IMR-90 (cell line): ENCODE data around the gene BCAS1. TPM values are rescaled to one million over a fixed set of nuclear protein-coding genes. Genes with fewer than 3 reads are reported as not detected.

Experiments
- ATAC-seq: fragments of 200-7000 bp; cut with Tn5 transposase; 2 replicates; pipeline ENCODE4 v1.9.1; 2020; ENCODE audit warnings: low read depth, mild to moderate bottlenecking, moderate library complexity
- BruUV-seq: library from RNA; stranded (reverse); fragments of 400-500 nt; replicated peaks from 2 replicates; lab custom pipeline; 2021; lab: Mats Ljungman, UMichigan
- CTCF ChIA-PET: fragments of 300-600 bp; formaldehyde crosslinking; extraction: SDS; loops from one replicate; lab custom pipeline; 2021; ENCODE audit warnings: antibody characterized with exemption; lab: Yijun Ruan, JAX
- POLR2A ChIA-PET: fragments of 300-600 bp; sonication (Branson Sonifier 250); formaldehyde crosslinking; loops from one replicate; lab custom pipeline; 2022; ENCODE audit warnings: antibody characterized with exemption; ENCODE audit not compliant: unreplicated experiment; lab: Charles Lee
- DNase-seq: peaks from one replicate; pipeline ENCODE4 v3.0.0; 2013
- H2AFZ ChIP-seq: replicated peaks from 2 replicates; pipeline ENCODE3; 2013; ENCODE audit warnings: low read length, mild to moderate bottlenecking; ENCODE audit not compliant: poor library complexity
- H2AK5ac ChIP-seq: 2 replicates; pipeline ENCODE4 v1.6.1; 2013; ENCODE audit warnings: low read depth, low read length, inconsistent platforms
- H2AK9ac ChIP-seq: replicated peaks from 2 replicates; pipeline ENCODE3; 2013; ENCODE audit warnings: mild to moderate bottlenecking, low read depth, low read length, moderate library complexity; ENCODE audit not compliant: poor library complexity
- H2BK120ac ChIP-seq: 2 replicates; pipeline ENCODE4 v1.6.1; 2013; ENCODE audit warnings: low read depth, low read length, inconsistent platforms
- H2BK15ac ChIP-seq: 3 replicates; pipeline ENCODE4 v1.6.1; 2013; ENCODE audit warnings: low read depth, low read length, inconsistent platforms
- H2BK20ac ChIP-seq: 2 replicates; pipeline ENCODE4 v1.6.1; 2013; ENCODE audit warnings: low read depth, mild to moderate bottlenecking, inconsistent platforms, low read length, moderate library complexity
- H2BK5ac ChIP-seq: 2 replicates; pipeline ENCODE4 v1.6.1; 2013; ENCODE audit warnings: mild to moderate bottlenecking, low read depth, low read length, inconsistent platforms; ENCODE audit not compliant: poor library complexity, severe bottlenecking
- H3K14ac ChIP-seq: replicated peaks from 2 replicates; pipeline ENCODE4 v1.6.1; 2013; ENCODE audit warnings: low read depth, low read length, inconsistent platforms
- H3K18ac ChIP-seq: 2 replicates; pipeline ENCODE4 v1.6.1; 2013; ENCODE audit warnings: low read depth, low read length, control low read depth
- H3K23ac ChIP-seq: 2 replicates; pipeline ENCODE4 v1.6.1; 2013; ENCODE audit warnings: low read depth, low read length, inconsistent platforms
- H3K27ac ChIP-seq: 2 replicates; pipeline ENCODE4 v1.5.1; 2013; ENCODE audit warnings: mild to moderate bottlenecking, control low read depth, low read length; ENCODE audit not compliant: insufficient read depth
- H3K27me3 ChIP-seq: 2 replicates; pipeline ENCODE4 v1.6.1; 2013; ENCODE audit warnings: low read length; ENCODE audit not compliant: control insufficient read depth, insufficient read depth
- H3K36me3 ChIP-seq: 2 replicates; pipeline ENCODE4 v1.6.1; 2013; ENCODE audit warnings: low read length, mixed read lengths; ENCODE audit not compliant: control insufficient read depth, insufficient read depth
- H3K4ac ChIP-seq: 2 replicates; pipeline ENCODE4 v1.6.1; 2013; ENCODE audit warnings: low read depth, low read length, inconsistent platforms
- H3K4me1 ChIP-seq: 2 replicates; pipeline ENCODE4 v1.6.1; 2013; ENCODE audit warnings: low read length, mixed read lengths; ENCODE audit not compliant: control insufficient read depth, insufficient read depth
- H3K4me2 ChIP-seq: 2 replicates; pipeline ENCODE4 v1.6.1; 2013; ENCODE audit warnings: low read depth, mild to moderate bottlenecking, control low read depth, low read length, moderate library complexity
- H3K4me3 ChIP-seq: 2 replicates; pipeline ENCODE4 v1.5.1; 2013; ENCODE audit warnings: low read depth, mild to moderate bottlenecking, control low read depth, low read length, moderate library complexity; ENCODE audit not compliant: insufficient read depth
- H3K56ac ChIP-seq: 2 replicates; pipeline ENCODE4 v1.6.1; 2013; ENCODE audit warnings: low read length, inconsistent platforms; ENCODE audit not compliant: insufficient read depth; ENCODE audit errors: extremely low read depth
- H3K79me1 ChIP-seq, 2 experiments: 2 replicates each; pipeline ENCODE4 v1.6.1; 2013; ENCODE audit warnings: low read length in 2 of 2, inconsistent platforms in 1 of 2, low read depth in 1 of 2
- H3K9ac ChIP-seq: 2 replicates; pipeline ENCODE4 v1.6.1; 2013; ENCODE audit warnings: low read depth, low read length, control low read depth
- H3K9me1 ChIP-seq: 2 replicates; pipeline ENCODE4 v1.6.1; 2013; ENCODE audit warnings: low read length, inconsistent platforms; ENCODE audit not compliant: insufficient read depth
- H3K9me3 ChIP-seq: 2 replicates; pipeline ENCODE4 v1.6.1; 2013; ENCODE audit warnings: low read length; ENCODE audit not compliant: control insufficient read depth, insufficient read depth
- H4K20me1 ChIP-seq: 2 replicates; pipeline ENCODE4 v1.6.1; 2013; ENCODE audit warnings: low read length, inconsistent platforms; ENCODE audit not compliant: insufficient read depth
- H4K5ac ChIP-seq: 2 replicates; pipeline ENCODE4 v1.6.1; 2013; ENCODE audit warnings: mild to moderate bottlenecking, low read depth, low read length, control low read depth
- H4K8ac ChIP-seq, 2 experiments: 2 replicates each; pipeline ENCODE4 v1.6.1; 2013; ENCODE audit warnings: low read depth in 2 of 2, low read length in 2 of 2, control low read depth in 1 of 2, inconsistent platforms in 1 of 2
- H4K91ac ChIP-seq: 2 replicates; pipeline ENCODE4 v1.6.1; 2013; ENCODE audit warnings: low read depth, low read length, inconsistent platforms; ENCODE audit not compliant: insufficient read depth
- BHLHE40 ChIP-seq: fragments of 150-350 bp; IDR thresholded peaks from 2 replicates; pipeline ENCODE4 v1.6.1; 2016; ENCODE audit warnings: mild to moderate bottlenecking, low read depth, low read length
- CEBPB ChIP-seq: IDR thresholded peaks from 2 replicates; pipeline ENCODE4 v1.6.1; 2012; ENCODE audit warnings: low read depth, low read length, improper control_type of control experiment
- CHD1 ChIP-seq: IDR thresholded peaks from 2 replicates; pipeline ENCODE4 v1.6.1; 2012; ENCODE audit warnings: low read depth, low read length, improper control_type of control experiment
- FOS ChIP-seq: fragments of 150-350 bp; IDR thresholded peaks from 2 replicates; pipeline ENCODE4 v1.6.1; 2016; ENCODE audit warnings: low read depth, low read length
- MAFK ChIP-seq: IDR thresholded peaks from 2 replicates; pipeline ENCODE4 v1.6.1; 2012; ENCODE audit warnings: low read depth, low read length, improper control_type of control experiment
- MAZ ChIP-seq: IDR thresholded peaks from 2 replicates; pipeline ENCODE4 v1.6.1; 2012; ENCODE audit warnings: low read depth, mild to moderate bottlenecking, low read length, improper control_type of control experiment, moderate library complexity, borderline replicate concordance
- MXI1 ChIP-seq: IDR thresholded peaks from 2 replicates; pipeline ENCODE4 v1.6.1; 2012; ENCODE audit warnings: low read depth, mild to moderate bottlenecking, low read length, moderate library complexity, borderline replicate concordance
- NFE2L2 ChIP-seq: fragments of 150-350 bp; IDR thresholded peaks from 2 replicates; pipeline ENCODE4 v1.6.1; 2016; ENCODE audit warnings: low read depth, mild to moderate bottlenecking, low read length
- POLR2A ChIP-seq: IDR thresholded peaks from 2 replicates; pipeline ENCODE4 v1.6.1; 2012; ENCODE audit warnings: mild to moderate bottlenecking, low read depth, low read length
- RFX5 ChIP-seq: IDR thresholded peaks from 2 replicates; pipeline ENCODE4 v1.8.0; 2012; ENCODE audit warnings: low read depth, mild to moderate bottlenecking, low read length, moderate library complexity
- SMC3 ChIP-seq: fragments of 150-350 bp; IDR thresholded peaks from 2 replicates; pipeline ENCODE4 v1.6.1; 2016; ENCODE audit warnings: low read depth, mild to moderate bottlenecking, antibody characterized with exemption, low read length, moderate library complexity
- WGBS, 2 experiments: methylation state at CpG; one replicate each; pipeline versions ENCODE4 v1.1.5 to v1.1.7; 2013; ENCODE audit warnings: missing lambda C conversion rate in 2 of 2; ENCODE audit not compliant: insufficient read length in 1 of 2; ENCODE audit errors: extremely low coverage in 2 of 2; 5-methylcytosine and 5-hydroxymethylcytosine counted together
- dilution Hi-C: fragments of 300-500 bp; cut with HindIII; formaldehyde crosslinking; loops from one replicate; pipeline ENCODE4 v1.14.3; 2018; ENCODE audit warnings: low sequenced_read_pairs; ENCODE audit not compliant: unreplicated experiment
- in situ Hi-C: fragments of 300-500 bp; cut with MboI; formaldehyde crosslinking; loops from 3 replicates; pipeline ENCODE4 v1.14.3; 2019; ENCODE audit warnings: low sequenced_read_pairs, inconsistent platforms, mixed read lengths
- intact Hi-C: fragments of 100-400 bp; cut with micrococcal nuclease; formaldehyde crosslinking; loops from 2 replicates; pipeline ENCODE4 v1.10.0; 2022
- polyA plus RNA-seq, 3 experiments: library from polyadenylated mRNA; depleted of rRNA; stranded (reverse); fragments of >200 nt; gene quantifications; 2 replicates each; pipeline ENCODE4 v1.2.3, GENCODE V29; 2012; ENCODE audit warnings: low replicate concordance in 1 of 3
- total RNA-seq: library from RNA; depleted of rRNA; stranded (reverse); fragments of >200 nt; gene quantifications from 2 replicates; pipeline ENCODE4 v1.2.3, GENCODE V29; 2012
- TF ChIP-seq, protein P1 (sequence below): conservative IDR thresholded peaks from 2 replicates; pipeline ENCODE4 v1.5.1; 2012; ENCODE audit warnings: mild to moderate bottlenecking, low read depth, low read length, improper control_type of control experiment
- TF ChIP-seq, protein P2 (sequence below): fragments of 150-350 bp; IDR thresholded peaks from 2 replicates; pipeline ENCODE4 v1.6.1; 2016; ENCODE audit warnings: low read depth, mild to moderate bottlenecking, low read length, moderate library complexity, borderline replicate concordance
- TF ChIP-seq, protein P3 (sequence below): fragments of 150-350 bp; IDR thresholded peaks from 2 replicates; pipeline ENCODE4 v1.6.1; 2017; ENCODE audit warnings: mild to moderate bottlenecking, antibody characterized with exemption, low read length, low read depth

The BCAS1 gene
- total and polyA plus RNA-seq, 2 of the 4 experiments (the other 2 are of a cell fraction), result under 0.01 TPM; not detected in 1

DNA sequence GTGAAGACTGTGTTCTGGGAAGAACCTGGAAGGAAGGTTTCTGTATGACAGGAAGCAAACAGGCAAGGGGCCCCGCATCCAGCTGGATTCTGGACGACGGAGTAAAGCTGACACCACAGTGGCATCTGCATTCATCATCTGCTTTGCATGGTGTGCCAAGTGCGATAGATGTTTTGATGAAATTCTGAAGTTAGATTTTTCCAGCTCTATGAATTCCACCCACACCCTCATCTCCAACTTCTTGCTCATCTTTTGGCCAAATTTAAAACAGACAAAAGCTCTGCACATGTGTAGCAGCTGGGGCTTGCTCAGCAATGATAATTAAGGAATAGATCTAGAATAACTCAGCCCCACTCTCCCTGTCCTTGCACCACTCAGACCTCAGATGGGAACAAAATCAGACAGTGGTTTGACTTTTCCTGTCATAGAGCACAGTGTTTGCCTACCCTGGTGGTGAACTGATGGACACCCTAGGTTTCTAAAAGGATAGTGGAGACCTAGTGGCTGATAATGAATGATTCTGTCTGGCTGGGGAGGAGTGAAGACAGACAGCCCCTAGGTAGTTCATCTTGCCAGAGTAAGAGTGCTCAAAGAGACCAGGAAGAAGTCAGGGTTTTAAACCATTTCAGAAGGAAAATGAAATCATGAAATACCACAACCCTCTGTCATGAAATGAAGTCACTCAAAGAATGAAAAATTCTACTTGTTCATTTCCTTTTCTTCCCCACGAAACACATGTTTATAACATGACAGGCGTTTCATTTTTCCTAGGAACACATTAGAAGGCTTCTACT, 85.8 kb downstream of the BCAS1 start:
- Histone ChIP-seq H3K9me3 (no peaks in the 10 kb centered on the region), H3K23ac (no peak overlapping the region), H2BK5ac (no peak overlapping the region), H4K20me1 (no peaks in the 10 kb centered on the region), H4K8ac (no peak overlapping the region), H3K9me1 (no peaks in the 10 kb centered on the region), H3K36me3 (no peaks in the 10 kb centered on the region), H3K56ac (no peak overlapping the region), H3K14ac (no peak overlapping the region), H3K18ac (no peak overlapping the region), H2AFZ (no peak overlapping the region), H2BK20ac (no peak overlapping the region), H2BK120ac (no peak overlapping the region), H3K27ac (no peak overlapping the region), H2BK15ac (no peak overlapping the region), H3K4me3 (no peak overlapping the region), H3K27me3 (peaks cover 4% of the 10 kb centered on the region), H3K4me2 (no peak overlapping the region), H3K4me1 (no peaks in the 10 kb centered on the region), H2AK5ac (no peak overlapping the region), H2AK9ac (no peak overlapping the region), H3K4ac (no peak overlapping the region), H4K91ac (no peak overlapping the region), H4K5ac (no peak overlapping the region), H3K9ac (no peak overlapping the region), H3K79me1 (no peaks in the 10 kb centered on the region)
- intact Hi-C loops, result no loop called here
- TF ChIP-seq MXI1, result no peak
- TF ChIP-seq NFE2L2, result no peak
- TF ChIP-seq FOS, result no peak
- TF ChIP-seq CEBPB, result no peak
- TF ChIP-seq, protein P1, sequence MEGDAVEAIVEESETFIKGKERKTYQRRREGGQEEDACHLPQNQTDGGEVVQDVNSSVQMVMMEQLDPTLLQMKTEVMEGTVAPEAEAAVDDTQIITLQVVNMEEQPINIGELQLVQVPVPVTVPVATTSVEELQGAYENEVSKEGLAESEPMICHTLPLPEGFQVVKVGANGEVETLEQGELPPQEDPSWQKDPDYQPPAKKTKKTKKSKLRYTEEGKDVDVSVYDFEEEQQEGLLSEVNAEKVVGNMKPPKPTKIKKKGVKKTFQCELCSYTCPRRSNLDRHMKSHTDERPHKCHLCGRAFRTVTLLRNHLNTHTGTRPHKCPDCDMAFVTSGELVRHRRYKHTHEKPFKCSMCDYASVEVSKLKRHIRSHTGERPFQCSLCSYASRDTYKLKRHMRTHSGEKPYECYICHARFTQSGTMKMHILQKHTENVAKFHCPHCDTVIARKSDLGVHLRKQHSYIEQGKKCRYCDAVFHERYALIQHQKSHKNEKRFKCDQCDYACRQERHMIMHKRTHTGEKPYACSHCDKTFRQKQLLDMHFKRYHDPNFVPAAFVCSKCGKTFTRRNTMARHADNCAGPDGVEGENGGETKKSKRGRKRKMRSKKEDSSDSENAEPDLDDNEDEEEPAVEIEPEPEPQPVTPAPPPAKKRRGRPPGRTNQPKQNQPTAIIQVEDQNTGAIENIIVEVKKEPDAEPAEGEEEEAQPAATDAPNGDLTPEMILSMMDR, result no peak
- no peak for TF ChIP-seq MAFK
- no peak for TF ChIP-seq MAZ
- no peak for TF ChIP-seq POLR2A
- TF ChIP-seq, protein P2, sequence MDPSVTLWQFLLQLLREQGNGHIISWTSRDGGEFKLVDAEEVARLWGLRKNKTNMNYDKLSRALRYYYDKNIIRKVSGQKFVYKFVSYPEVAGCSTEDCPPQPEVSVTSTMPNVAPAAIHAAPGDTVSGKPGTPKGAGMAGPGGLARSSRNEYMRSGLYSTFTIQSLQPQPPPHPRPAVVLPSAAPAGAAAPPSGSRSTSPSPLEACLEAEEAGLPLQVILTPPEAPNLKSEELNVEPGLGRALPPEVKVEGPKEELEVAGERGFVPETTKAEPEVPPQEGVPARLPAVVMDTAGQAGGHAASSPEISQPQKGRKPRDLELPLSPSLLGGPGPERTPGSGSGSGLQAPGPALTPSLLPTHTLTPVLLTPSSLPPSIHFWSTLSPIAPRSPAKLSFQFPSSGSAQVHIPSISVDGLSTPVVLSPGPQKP, result no peak
- TF ChIP-seq BHLHE40, result no peak
- TF ChIP-seq, protein P3, sequence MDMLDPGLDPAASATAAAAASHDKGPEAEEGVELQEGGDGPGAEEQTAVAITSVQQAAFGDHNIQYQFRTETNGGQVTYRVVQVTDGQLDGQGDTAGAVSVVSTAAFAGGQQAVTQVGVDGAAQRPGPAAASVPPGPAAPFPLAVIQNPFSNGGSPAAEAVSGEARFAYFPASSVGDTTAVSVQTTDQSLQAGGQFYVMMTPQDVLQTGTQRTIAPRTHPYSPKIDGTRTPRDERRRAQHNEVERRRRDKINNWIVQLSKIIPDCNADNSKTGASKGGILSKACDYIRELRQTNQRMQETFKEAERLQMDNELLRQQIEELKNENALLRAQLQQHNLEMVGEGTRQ, result no peak
- no peak for TF ChIP-seq RFX5
- no peak for TF ChIP-seq CHD1
- TF ChIP-seq SMC3, result no peak
- DNase-seq (no peak), ATAC-seq (no peak)
- BruUV-seq, result no TSS peak
- CTCF ChIA-PET, result no interaction called here
- WGBS, 2 experiments, result no CpG with 5 or more reads among the region's 6 CpGs
- POLR2A ChIA-PET, result no interaction called here
- in situ Hi-C loops, result loop anchor here (25.0 kb wide), 3 partner anchors 103 to 1747 kb away; no protein-coding TSS in a partner anchor
- dilution Hi-C loops, result no loop called here
